ENCODE data around the gene KCNK5. TPM values are rescaled to one million over a fixed set of nuclear protein-coding genes. Genes with fewer than 3 reads are reported as not detected.

KCNK5 gene
- total RNA-seq, 2 donors from 2014 or later: 6.1 to 8.9 TPM

DNA sequence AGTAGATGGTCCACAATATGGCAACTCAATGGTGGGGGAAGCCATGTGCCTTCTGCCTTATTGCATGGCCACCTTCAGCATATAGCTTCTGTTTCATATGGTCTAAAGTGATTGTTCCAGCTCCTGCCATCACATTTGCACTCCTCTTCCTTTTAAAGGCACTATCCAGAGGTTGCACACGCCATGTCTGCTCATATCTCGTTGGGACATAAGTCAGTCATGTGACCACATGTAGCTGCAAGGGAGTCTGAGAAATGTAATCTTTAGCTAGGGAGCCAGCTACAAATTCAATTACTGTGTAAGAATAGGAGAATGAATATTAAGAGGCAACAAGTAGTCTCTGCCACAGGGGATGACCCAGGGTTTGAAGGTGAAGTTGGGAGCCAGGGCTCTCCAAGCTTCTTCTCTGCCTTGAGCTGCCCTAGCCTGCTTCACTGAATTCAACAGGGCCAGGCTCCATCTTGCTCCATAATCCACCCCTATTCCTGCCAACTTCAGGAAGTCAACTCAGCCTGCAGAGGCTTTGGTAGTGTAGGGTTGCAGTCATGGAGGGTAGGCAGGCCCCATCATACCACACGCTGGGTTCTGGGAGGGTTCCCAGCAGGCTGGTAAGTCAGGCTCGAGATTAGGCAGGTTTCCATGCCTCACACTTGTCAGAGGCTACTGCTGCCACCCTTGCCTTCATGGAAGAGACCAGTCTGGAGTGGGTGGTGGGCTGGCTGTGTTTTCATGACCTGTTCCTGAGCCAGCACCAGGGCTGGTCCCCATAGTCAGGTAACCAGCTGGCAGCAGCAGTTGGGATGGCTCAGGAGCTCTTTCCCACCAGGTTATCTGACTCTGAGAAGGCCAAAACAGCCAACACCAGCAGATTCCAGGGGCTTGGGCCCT is 57.5 kb downstream of the KCNK5 start:
- no peak overlapping the region for H3K4me3 Mint-ChIP-seq
- H3K9me3 Mint-ChIP-seq: peaks cover 1% of the 10 kb centered on the region
- no peaks in the 10 kb centered on the region for H3K27me3 Mint-ChIP-seq
- no peaks in the 10 kb centered on the region for H3K4me1 Mint-ChIP-seq
- ATAC-seq (replicated peaks): no peak
- no peak overlapping the region for H3K27ac Mint-ChIP-seq
- no peaks in the 10 kb centered on the region for H3K36me3 Mint-ChIP-seq (ENCODE audit: low read depth)

DNA sequence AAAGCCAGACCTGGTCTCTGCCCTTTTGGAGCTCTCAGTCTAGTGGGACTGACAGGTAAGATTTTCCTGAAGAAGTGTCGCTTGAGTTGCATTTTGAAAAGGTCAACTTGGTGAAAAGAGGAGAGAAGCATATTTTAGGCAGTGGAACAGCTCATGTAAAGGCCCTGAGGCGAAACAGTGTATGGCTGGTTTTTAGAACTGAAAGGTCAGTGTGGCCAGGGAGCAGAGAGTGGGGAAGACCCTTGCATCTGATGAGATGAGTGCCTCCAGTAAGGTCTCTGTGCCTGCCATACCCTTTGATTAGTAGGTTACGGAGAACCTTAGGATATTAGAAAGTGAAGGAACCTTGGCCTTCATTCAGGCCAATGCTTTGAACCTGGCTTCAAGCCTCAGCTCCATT is 58.4 kb downstream of the KCNK5 start:
- no peak for ATAC-seq (replicated peaks)
- no peaks in the 10 kb centered on the region for H3K36me3 Mint-ChIP-seq (ENCODE audit: low read depth)
- no peak overlapping the region for H3K27ac Mint-ChIP-seq
- no peaks in the 10 kb centered on the region for H3K9me3 Mint-ChIP-seq
- H3K4me1 Mint-ChIP-seq: no peaks in the 10 kb centered on the region
- H3K27me3 Mint-ChIP-seq: no peaks in the 10 kb centered on the region
- no peak overlapping the region for H3K4me3 Mint-ChIP-seq

DNA sequence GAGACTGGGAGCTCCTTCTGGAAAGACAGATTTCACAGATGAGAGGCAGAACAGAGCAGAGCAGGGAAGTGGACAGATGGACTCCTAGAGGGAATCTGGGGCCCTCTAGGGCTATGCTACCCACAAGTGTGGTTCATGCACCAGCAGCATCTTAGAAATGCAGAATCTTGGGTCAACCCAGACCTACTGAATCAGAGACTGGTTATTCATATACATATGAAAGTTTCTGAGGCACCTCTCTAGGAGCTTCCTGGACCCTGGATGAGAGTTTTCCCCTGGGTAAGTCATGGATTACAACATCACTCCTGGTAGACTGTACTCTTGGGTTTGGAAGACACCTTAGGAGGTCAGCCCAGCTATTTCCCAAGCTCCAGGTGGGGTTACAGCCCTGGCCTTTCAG is 58.9 kb downstream of the KCNK5 start:
- H3K9me3 Mint-ChIP-seq: no peaks in the 10 kb centered on the region
- ATAC-seq (replicated peaks): no peak
- no peak overlapping the region for H3K27ac Mint-ChIP-seq
- H3K36me3 Mint-ChIP-seq (ENCODE audit: low read depth): no peaks in the 10 kb centered on the region
- no peak overlapping the region for H3K4me3 Mint-ChIP-seq
- no peaks in the 10 kb centered on the region for H3K4me1 Mint-ChIP-seq
- H3K27me3 Mint-ChIP-seq: no peaks in the 10 kb centered on the region

DNA sequence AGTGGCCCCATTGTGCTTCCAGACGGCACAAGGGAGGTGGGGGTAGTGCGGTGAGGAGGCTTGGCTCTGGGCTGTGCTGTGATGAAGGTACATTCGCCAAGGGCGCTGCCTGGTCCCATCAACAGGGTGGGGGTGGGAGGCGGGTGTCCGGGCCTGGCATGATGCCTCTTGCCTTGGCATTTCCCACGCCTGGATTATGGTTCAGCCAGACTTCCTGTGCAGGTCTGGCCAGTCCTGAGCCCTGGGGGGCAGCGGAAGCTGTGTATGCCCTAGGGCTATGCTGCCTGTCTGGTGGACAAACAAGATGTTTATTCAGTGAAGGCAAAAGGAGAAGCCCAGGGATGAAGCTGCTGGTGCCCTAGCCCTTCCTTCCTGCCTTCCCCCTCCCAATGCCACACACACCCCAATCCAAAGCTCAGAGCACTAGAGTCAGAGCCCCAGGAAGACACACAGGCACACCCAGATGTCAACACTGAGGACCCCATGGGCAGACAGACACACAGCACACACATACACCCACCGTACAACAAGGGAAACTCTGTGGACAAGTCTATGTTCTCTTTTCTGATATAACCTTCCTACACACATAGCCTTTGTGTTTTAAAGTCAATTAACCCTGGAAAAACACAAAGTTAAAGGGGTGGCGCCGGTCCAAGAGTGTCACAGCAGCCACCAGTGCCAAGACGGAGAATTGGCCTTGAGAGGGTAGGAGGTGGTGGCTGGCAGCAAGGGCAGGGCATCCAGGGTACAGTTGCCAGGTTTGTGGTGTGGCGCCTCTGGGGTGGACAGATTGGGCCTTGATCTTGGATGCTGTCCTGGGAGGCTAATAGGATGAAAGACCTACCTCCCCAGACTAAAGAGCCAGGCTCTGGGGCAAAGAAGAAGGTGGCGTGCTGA is 59.6 kb downstream of the KCNK5 start:
- H3K36me3 Mint-ChIP-seq (ENCODE audit: low read depth): no peaks in the 10 kb centered on the region
- H3K27ac Mint-ChIP-seq: no peak overlapping the region
- H3K9me3 Mint-ChIP-seq: no peaks in the 10 kb centered on the region
- ATAC-seq (replicated peaks): no peak
- no peaks in the 10 kb centered on the region for H3K27me3 Mint-ChIP-seq
- no peaks in the 10 kb centered on the region for H3K4me1 Mint-ChIP-seq
- H3K4me3 Mint-ChIP-seq: no peak overlapping the region

DNA sequence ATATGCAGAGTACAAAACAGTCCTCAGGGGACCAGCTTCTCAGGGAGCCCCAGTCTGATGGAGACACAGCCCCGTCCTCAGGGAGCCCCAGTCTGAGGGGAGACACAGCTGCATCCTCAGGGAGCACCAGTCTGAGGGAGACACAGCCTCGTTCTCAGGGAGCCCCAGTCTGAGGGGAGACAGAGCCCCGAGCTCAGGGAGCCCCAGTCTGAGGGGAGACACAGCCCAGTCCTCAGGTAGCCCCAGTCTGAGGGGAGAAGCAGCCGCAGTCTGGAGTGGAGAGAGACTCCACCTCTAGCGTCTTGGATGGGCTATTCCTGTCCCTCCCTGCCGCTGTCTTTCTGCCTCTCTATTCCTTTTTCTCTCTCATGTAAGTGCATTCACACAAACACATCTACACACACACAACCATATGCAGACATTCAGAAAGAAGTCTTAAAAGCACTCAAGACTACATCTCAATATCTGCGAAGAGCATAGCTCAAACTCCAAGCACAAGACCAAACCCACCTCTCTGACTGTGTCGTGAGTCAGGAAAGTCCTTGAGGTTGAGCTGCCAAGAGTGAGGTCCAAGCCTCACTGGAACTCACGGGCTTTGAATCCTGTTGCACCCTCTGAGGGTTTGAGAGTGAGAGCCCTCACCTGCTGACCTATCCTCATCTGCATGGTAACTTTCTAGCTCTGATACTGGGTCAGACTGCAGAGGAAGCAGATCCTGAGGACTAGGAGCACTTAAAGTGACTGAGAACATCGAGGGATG is 61.2 kb downstream of the KCNK5 start:
- H3K4me3 Mint-ChIP-seq: no peak overlapping the region
- H3K36me3 Mint-ChIP-seq (ENCODE audit: low read depth): no peaks in the 10 kb centered on the region
- no peak overlapping the region for H3K27ac Mint-ChIP-seq
- ATAC-seq (replicated peaks): no peak
- no peaks in the 10 kb centered on the region for H3K4me1 Mint-ChIP-seq
- H3K27me3 Mint-ChIP-seq: no peaks in the 10 kb centered on the region
- H3K9me3 Mint-ChIP-seq: no peaks in the 10 kb centered on the region

DNA sequence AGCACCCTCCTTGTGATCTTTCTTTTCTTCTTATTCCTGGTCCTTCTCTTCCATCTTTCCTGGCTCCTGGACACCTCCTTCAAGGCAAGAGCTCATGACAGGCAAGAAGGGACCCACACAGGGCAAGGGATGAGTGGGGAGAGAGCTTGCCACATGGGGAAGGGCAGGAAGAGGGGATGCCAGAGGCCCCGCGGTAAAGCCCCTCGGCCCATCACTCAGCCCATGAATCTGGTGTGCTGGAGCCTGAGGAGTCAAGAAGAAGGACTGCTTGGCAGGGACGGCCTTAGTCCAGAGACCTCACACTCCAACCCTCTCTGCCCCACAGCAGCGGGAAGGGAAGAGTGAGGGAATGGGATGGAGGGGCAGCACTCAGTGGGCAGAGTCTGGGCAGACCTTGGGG is 62.0 kb downstream of the KCNK5 start:
- Mint-ChIP-seq H3K27me3 (no peaks in the 10 kb centered on the region), H3K4me3 (no peak overlapping the region), H3K27ac (no peak overlapping the region), H3K4me1 (no peaks in the 10 kb centered on the region), H3K36me3 (ENCODE audit: low read depth) (no peaks in the 10 kb centered on the region), H3K9me3 (no peaks in the 10 kb centered on the region)
- no peak for ATAC-seq (replicated peaks)

DNA sequence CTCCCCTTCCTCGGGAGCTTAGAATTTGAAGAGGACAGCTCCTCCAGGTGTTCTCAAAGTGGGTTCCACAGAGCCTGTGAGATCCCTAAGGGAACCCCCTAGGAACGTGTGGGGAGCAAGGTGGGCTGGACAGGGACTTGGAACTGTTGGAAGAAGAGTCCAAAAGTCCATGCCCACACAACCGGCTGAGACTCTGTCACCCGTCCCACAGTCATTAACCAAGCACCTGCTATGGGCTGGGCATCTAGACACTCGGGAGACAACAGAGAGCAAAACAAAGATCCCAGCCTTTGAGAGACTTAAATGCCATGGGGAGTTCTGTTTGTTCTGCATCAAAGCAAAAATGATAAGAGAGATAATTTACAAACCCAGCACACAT is 62.4 kb downstream of the KCNK5 start:
- no peak overlapping the region for H3K27ac Mint-ChIP-seq
- no peak for ATAC-seq (replicated peaks)
- H3K27me3 Mint-ChIP-seq: no peaks in the 10 kb centered on the region
- H3K9me3 Mint-ChIP-seq: no peaks in the 10 kb centered on the region
- no peaks in the 10 kb centered on the region for H3K4me1 Mint-ChIP-seq
- H3K4me3 Mint-ChIP-seq: no peak overlapping the region
- no peaks in the 10 kb centered on the region for H3K36me3 Mint-ChIP-seq (ENCODE audit: low read depth)

DNA sequence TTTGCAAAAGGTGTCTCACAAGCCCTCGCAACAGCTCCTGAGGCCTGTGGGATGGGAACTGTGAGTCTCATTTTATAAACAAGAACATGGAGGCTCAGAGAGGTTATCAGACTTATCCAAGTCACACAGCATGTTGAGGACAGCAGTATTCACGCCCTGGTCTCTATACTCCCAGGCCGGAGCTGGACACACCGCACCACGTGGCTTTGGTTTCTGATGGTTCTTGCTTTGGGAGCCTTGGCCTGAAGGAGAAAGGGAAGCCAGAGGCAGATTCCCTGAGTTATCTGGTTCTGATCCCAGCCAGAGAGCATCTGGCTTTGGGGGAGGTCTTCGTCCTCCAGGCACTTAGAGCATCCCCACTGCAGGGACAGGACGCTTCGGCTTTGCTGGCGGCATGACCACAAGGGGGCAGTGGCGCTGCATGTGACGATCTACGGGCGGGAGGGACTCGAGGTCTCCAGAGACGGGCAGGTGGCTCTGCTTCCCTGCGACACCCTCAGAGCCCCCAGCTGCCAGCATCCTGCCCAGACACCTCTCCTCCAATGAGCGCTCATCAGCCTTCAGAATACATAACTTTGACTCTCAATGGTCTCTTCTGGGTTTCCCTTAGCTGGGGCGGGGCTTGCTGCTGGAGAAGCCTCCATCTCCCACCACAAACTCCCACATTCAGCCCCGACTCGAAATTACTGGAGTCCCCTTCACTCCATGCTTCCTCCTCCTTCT is 62.9 kb downstream of the KCNK5 start:
- Mint-ChIP-seq H3K4me1 (no peaks in the 10 kb centered on the region), H3K27me3 (no peaks in the 10 kb centered on the region), H3K27ac (no peak overlapping the region), H3K4me3 (no peak overlapping the region), H3K36me3 (ENCODE audit: low read depth) (no peaks in the 10 kb centered on the region), H3K9me3 (no peaks in the 10 kb centered on the region)
- ATAC-seq (replicated peaks): peak; percentile 83

DNA sequence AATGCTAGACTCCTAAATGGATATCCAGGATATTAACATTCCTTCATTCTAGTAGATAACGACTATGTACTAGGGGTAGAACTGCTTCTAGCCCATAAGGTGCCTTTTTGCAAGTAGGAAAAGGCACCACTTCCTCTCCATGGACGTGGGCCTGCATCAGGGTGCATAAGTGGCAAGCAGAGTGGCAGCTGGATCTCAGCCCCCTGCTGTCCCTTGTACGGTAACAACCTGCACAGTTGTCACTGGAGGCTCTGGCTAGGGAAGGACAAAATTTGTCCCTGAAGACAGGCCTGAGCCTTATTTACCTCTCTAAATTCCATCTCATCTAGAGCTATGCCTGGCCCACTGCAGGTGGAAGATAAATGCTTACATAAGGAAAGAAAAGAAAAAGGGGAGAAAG is 71.8 kb downstream of the KCNK5 start:
- no peak for ATAC-seq (replicated peaks)
- Mint-ChIP-seq H3K4me3 (no peak overlapping the region), H3K9me3 (peaks cover 3% of the 10 kb centered on the region), H3K27me3 (peaks cover under 1% of the 10 kb centered on the region), H3K4me1 (peaks cover 6% of the 10 kb centered on the region), H3K36me3 (ENCODE audit: low read depth) (no peaks in the 10 kb centered on the region), H3K27ac (no peak overlapping the region)

DNA sequence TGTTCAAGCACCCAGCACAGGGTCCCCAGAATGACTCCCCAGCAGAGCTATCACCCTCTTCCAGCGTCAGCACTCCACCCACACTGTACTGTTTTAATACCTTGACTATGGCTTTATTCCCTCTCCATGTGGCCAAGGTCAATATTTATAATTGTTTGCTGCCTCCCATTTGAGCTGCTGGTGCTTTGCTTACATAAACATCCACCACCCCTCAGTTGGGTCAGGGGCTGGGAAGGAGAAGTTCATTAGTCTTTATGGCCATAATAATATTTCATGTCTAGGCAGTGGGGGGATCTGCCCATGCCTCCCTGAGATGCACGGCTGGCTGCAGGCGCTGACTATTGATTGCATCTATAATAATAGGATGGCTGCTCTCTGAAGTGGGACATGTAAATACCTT is 72.5 kb downstream of the KCNK5 start:
- Mint-ChIP-seq H3K9me3 (peaks cover 3% of the 10 kb centered on the region), H3K4me3 (no peak overlapping the region), H3K36me3 (ENCODE audit: low read depth) (no peaks in the 10 kb centered on the region), H3K27ac (no peak overlapping the region), H3K4me1 (peaks cover 12% of the 10 kb centered on the region), H3K27me3 (peaks cover 8% of the 10 kb centered on the region)
- no peak for ATAC-seq (replicated peaks)

DNA sequence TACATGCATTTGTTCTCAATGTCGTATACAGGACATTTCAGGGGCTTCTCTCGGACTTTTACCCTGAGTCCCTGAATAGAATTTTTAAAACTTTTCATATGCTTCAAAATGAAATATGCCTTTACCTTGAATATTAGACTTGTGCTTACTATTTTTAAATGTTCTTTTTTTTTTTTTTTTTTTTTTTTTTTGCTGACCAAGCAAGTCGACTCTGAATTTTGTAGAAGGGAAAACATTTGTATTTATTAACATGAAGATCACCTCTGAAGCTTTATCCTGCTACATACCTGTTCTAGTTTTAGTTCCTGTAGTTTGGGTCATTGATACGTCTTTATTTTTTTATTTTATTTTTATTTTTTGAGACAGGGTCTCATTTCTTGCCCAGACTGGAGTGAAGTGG is 74.6 kb downstream of the KCNK5 start:
- no peak for ATAC-seq (replicated peaks)
- Mint-ChIP-seq H3K27ac (no peak overlapping the region), H3K36me3 (ENCODE audit: low read depth) (no peaks in the 10 kb centered on the region), H3K4me1 (peaks cover 12% of the 10 kb centered on the region), H3K4me3 (no peak overlapping the region), H3K27me3 (peaks cover 22% of the 10 kb centered on the region), H3K9me3 (peaks cover 3% of the 10 kb centered on the region)

DNA sequence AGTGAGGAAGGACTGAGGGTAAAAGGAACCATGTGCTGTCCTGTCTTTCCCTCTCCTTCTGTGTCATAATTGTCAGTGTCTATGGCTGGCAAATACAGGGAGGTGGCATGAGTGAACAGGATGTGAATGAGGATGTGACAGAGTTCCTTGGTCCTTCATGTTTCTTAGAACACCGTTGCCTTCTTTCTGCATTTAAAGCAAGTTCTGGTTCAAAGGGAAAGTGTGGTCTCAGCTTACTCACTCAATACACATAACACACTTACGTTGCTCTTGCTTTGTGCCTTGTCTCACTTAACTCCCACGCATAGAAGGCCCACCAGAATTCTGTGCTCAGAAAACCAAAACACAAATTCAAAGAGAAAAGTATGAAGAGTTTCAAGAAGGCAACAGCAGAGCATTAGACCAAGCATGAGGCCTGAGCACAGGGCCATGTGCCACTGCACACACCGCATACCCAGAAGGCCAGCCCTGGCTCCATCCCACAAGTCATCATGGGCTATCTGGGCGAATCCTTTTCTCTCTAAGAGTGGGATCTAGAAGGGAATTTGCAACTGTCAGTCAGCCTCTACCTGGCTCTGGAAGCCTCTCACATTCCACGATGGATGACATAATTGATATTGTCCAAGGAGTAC is 75.4 kb downstream of the KCNK5 start:
- Mint-ChIP-seq H3K27ac (peak overlapping the region; percentile 9), H3K9me3 (peaks cover under 1% of the 10 kb centered on the region), H3K36me3 (ENCODE audit: low read depth) (no peaks in the 10 kb centered on the region), H3K27me3 (peaks cover 29% of the 10 kb centered on the region), H3K4me1 (peaks cover 12% of the 10 kb centered on the region), H3K4me3 (peak overlapping the region; percentile 4)
- ATAC-seq (replicated peaks): peak; percentile 95

DNA sequence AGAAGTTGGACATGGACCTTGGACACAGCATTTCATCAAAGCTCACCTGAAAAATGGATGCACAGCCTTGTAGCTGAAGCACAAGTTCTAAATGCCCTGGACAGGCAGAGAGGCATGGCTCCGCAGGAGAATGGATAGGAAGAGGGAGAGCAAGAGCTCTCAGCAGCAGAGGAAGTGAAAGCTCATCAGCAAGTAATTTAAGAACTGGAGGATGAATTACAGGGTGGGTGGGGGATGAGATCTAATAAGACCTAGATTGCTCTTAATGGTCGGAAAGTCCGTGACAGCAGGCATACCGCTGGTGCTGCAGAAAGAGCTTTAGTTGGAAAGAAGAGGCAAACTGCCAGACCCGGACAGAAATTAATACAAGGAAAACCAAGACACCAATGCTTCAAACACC is 77.0 kb downstream of the KCNK5 start:
- no peak for ATAC-seq (replicated peaks)
- Mint-ChIP-seq H3K27ac (no peak overlapping the region), H3K27me3 (peaks cover 36% of the 10 kb centered on the region), H3K4me3 (peak overlapping the region; percentile 16), H3K9me3 (no peaks in the 10 kb centered on the region), H3K36me3 (ENCODE audit: low read depth) (no peaks in the 10 kb centered on the region), H3K4me1 (peaks cover 12% of the 10 kb centered on the region)
